ENCODE results near the gene KCNG2. TPM values are rescaled to one million over a fixed set of nuclear protein-coding genes. Genes with fewer than 3 reads are reported as not detected.

The KCNG2 gene
- total RNA-seq, 1 donor from 2014 or later = 0.46 TPM

DNA sequence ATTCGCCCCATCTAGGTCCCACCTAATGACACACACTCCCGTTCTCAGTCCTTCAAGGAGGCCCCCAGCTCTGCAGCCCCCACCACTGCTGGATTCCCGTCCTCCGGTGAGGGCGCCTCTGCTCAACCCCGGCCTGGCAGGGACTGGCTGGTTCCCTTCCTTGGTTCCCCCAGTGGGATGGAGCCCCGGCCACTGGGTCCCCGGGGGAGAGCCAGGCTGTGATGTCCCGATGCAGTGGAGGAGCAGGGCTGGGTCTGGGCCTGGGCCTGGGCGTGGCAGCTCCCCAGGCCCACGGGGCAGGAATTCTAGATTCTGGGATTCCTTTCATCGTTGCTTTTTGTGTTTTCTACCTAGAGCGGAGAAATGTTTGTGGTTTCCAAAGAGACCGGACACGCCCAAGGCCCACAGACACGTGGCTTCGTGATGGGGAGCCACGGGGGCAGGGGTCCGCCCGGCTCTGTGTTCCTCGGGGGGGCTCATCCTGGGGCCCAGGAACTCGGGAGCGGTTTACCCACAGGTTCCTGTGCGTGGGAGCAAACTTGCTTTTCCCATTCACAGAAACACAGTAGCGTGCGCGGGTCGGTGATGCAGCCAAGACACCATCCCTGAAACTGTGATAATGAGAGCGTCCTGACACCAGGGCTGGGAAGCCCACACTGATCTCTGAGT, 86.7 kb downstream of the KCNG2 start:
- peaks cover 3% of the 10 kb centered on the region for H3K9me3 ChIP-seq
- H3K4me1 ChIP-seq = no peaks in the 10 kb centered on the region
- H3K27me3 ChIP-seq = no peaks in the 10 kb centered on the region
- ATAC-seq (no peak), DNase-seq (no peak)
- H3K36me3 ChIP-seq = no peaks in the 10 kb centered on the region
- no peak overlapping the region for H3K4me3 ChIP-seq
- no peak overlapping the region for H3K27ac ChIP-seq
- intact Hi-C loops (cut with DNase I) = no loop called here
- TF ChIP-seq, protein P1, sequence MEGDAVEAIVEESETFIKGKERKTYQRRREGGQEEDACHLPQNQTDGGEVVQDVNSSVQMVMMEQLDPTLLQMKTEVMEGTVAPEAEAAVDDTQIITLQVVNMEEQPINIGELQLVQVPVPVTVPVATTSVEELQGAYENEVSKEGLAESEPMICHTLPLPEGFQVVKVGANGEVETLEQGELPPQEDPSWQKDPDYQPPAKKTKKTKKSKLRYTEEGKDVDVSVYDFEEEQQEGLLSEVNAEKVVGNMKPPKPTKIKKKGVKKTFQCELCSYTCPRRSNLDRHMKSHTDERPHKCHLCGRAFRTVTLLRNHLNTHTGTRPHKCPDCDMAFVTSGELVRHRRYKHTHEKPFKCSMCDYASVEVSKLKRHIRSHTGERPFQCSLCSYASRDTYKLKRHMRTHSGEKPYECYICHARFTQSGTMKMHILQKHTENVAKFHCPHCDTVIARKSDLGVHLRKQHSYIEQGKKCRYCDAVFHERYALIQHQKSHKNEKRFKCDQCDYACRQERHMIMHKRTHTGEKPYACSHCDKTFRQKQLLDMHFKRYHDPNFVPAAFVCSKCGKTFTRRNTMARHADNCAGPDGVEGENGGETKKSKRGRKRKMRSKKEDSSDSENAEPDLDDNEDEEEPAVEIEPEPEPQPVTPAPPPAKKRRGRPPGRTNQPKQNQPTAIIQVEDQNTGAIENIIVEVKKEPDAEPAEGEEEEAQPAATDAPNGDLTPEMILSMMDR (IDR thresholded peaks at IDR 0.05) = no peak

DNA sequence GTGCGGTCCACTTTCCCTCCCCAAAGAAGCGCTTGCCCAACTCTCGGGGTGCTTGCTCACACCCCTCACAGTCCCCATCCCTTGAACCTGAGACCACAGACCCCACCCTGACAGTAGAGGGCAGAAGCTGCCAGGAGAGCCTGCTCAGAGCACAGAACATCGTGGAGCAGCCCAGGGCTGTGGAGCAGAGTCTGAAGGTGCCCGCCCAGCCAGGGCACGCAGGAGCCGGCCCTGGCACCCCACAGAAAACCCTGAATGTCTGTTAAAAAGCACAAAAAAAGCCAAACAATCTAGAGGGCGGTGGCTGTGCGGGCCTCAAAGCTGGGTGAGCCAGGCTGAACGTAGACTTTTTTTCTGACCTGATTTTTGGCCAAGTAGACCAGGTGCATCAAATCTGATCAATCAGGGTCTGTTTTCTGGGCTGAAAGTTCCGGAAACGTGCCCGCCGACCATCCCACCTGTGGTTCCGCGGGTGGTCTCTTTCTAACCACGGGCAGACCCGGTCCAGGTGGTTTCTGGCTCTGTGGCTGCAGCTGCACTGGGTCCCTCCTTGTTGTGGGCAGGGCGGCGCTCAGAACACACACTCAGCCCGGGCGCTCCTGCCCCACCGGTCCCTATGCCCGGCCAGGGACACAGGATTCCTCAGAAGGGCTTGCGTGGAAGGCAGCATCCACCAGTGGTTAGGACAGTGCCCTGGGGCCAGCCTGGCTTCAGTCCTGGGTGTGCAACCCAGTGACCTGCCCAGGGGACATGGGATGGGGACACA, 87.4 kb downstream of the KCNG2 start:
- peaks cover 10% of the 10 kb centered on the region for H3K9me3 ChIP-seq
- no peaks in the 10 kb centered on the region for H3K36me3 ChIP-seq
- no peak overlapping the region for H3K27ac ChIP-seq
- ATAC-seq = no peak
- TF ChIP-seq, protein P1 (IDR thresholded peaks at IDR 0.05) = no peak
- H3K27me3 ChIP-seq = no peaks in the 10 kb centered on the region
- H3K4me3 ChIP-seq = no peak overlapping the region
- H3K4me1 ChIP-seq = no peaks in the 10 kb centered on the region
- intact Hi-C loops (cut with DNase I) = no loop called here
- DNase-seq = peak; percentile 48

- Histone ChIP-seq H3K4me1 (no peaks in the 10 kb centered on the region), H3K9me3 (peaks cover 31% of the 10 kb centered on the region), H3K36me3 (no peaks in the 10 kb centered on the region), H3K27me3 (no peaks in the 10 kb centered on the region), H3K4me3 (no peak overlapping the region), H3K27ac (no peak overlapping the region)
- peak; percentile 51 for DNase-seq
- TF ChIP-seq, protein P1 (IDR thresholded peaks at IDR 0.05) = no peak
- intact Hi-C loops (cut with DNase I) = no loop called here
- peak; percentile 15 for ATAC-seq
These were observed 89.7 kb downstream of the KCNG2 start for GRCh38 chr18:79887181-79888000.

DNA sequence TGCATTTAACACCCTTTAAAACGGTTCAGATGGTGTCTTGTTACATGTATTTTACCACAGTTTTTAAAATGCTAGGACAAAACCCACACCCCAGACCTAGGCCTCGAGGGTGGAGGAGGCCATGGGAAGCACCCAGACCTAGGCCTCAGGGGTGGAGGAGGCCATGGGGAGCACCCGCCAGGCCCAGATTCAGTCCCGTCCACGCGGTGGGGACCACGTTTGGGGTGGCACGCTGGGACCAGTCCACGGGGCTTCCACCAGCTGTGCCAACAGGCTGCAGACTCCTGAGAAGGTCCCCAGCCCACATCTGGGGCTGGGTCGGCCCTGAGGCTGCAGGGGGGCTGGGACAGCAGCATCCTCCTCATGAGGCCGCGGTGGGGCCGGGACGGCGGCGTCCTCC, 90.3 kb downstream of the KCNG2 start:
- TF ChIP-seq, protein P1 (IDR thresholded peaks at IDR 0.05) = no peak
- H3K9me3 ChIP-seq = peaks cover 32% of the 10 kb centered on the region
- H3K27ac ChIP-seq = no peak overlapping the region
- H3K4me1 ChIP-seq = no peaks in the 10 kb centered on the region
- no peaks in the 10 kb centered on the region for H3K27me3 ChIP-seq
- no peaks in the 10 kb centered on the region for H3K36me3 ChIP-seq
- no peak overlapping the region for H3K4me3 ChIP-seq
- intact Hi-C loops (cut with DNase I) = no loop called here
- ATAC-seq (peak; percentile 30), DNase-seq (peak; percentile 58)

- TF ChIP-seq, protein P1 (IDR thresholded peaks at IDR 0.05) = no peak
- Histone ChIP-seq H3K4me1 (no peaks in the 10 kb centered on the region), H3K27ac (no peak overlapping the region), H3K27me3 (no peaks in the 10 kb centered on the region), H3K36me3 (no peaks in the 10 kb centered on the region), H3K4me3 (no peak overlapping the region), H3K9me3 (peaks cover 32% of the 10 kb centered on the region)
- intact Hi-C loops (cut with DNase I) = no loop called here
- peak; percentile 1 for DNase-seq
- ATAC-seq = no peak
These were observed 91.8 kb downstream of the KCNG2 start for GRCh38 chr18:79889569-79889968.
